HEK293T (cell line): ENCODE results near the gene RAB22A.
A peak's percentile ranks its signal among the peaks of the same experiment; 100 is the strongest.

ENCODE experiments used
- CTCF ChIA-PET: fragments of 350-600 bp; formaldehyde crosslinking; extraction: SDS; loops from one replicate; lab custom pipeline; 2021; ENCODE audit warnings: antibody characterized with exemption, inconsistent platforms; lab: Yijun Ruan, JAX
- POLR2A ChIA-PET: fragments of 350-600 bp; formaldehyde crosslinking; extraction: SDS; loops from one replicate; lab custom pipeline; 2020; ENCODE audit warnings: antibody characterized with exemption, inconsistent platforms; lab: Yijun Ruan, JAX
- DNase-seq: peaks from one replicate; pipeline ENCODE4 v3.0.0; 2012; ENCODE audit warnings: mixed read lengths; ENCODE audit errors: extremely low spot score
- ARNT ChIP-seq: fragments of 450-650 bp; IDR thresholded peaks from 2 replicates; pipeline ENCODE4 v1.6.1; 2017; ENCODE audit warnings: mild to moderate bottlenecking
- BHLHE40 ChIP-seq: fragments of 450-650 bp; IDR thresholded peaks from 2 replicates; pipeline ENCODE4 v1.6.1; 2016; ENCODE audit warnings: mild to moderate bottlenecking, moderate library complexity, borderline replicate concordance
- CTBP1 ChIP-seq: fragments of 450-650 bp; IDR thresholded peaks from 2 replicates; pipeline ENCODE4 v1.6.1; 2016; ENCODE audit warnings: borderline replicate concordance
- ELF4 ChIP-seq: fragments of 450-650 bp; IDR thresholded peaks from 2 replicates; pipeline ENCODE4 v1.6.1; 2017; ENCODE audit warnings: antibody characterized with exemption
- FOXA1 ChIP-seq: fragments of 450-650 bp; IDR thresholded peaks from 2 replicates; pipeline ENCODE4 v1.6.1; 2016; ENCODE audit warnings: mild to moderate bottlenecking
- FOXK2 ChIP-seq: fragments of 450-650 bp; IDR thresholded peaks from 2 replicates; pipeline ENCODE4 v1.6.1; 2016; ENCODE audit warnings: mild to moderate bottlenecking
- FOXM1 ChIP-seq: fragments of 450-650 bp; IDR thresholded peaks from 2 replicates; pipeline ENCODE4 v1.6.1; 2017; ENCODE audit warnings: mild to moderate bottlenecking, borderline replicate concordance
- HDGF ChIP-seq: fragments of 450-650 bp; IDR thresholded peaks from 2 replicates; pipeline ENCODE4 v1.6.1; 2017; ENCODE audit warnings: antibody characterized with exemption, borderline replicate concordance
- L3MBTL2 ChIP-seq: fragments of 450-650 bp; conservative IDR thresholded peaks from 2 replicates; pipeline ENCODE4 v1.6.1; 2016; ENCODE audit warnings: mild to moderate bottlenecking
- LEF1 ChIP-seq: fragments of 450-650 bp; IDR thresholded peaks from 2 replicates; pipeline ENCODE4 v1.6.1; 2017; ENCODE audit warnings: mild to moderate bottlenecking, borderline replicate concordance
- NFRKB ChIP-seq: fragments of 450-650 bp; IDR thresholded peaks from 2 replicates; pipeline ENCODE4 v1.6.1; 2016; ENCODE audit warnings: mild to moderate bottlenecking, moderate library complexity
- SP1 ChIP-seq: fragments of 450-650 bp; IDR thresholded peaks from 2 replicates; pipeline ENCODE4 v1.6.1; 2017
- SUZ12 ChIP-seq: fragments of 450-650 bp; IDR thresholded peaks from 2 replicates; pipeline ENCODE4 v1.6.1; 2016; ENCODE audit warnings: mild to moderate bottlenecking
- TARDBP ChIP-seq: fragments of 450-650 bp; IDR thresholded peaks from 2 replicates; pipeline ENCODE4 v1.6.1; 2016
- ZNF384 ChIP-seq: fragments of 450-650 bp; IDR thresholded peaks from 2 replicates; pipeline ENCODE4 v1.6.1; 2016
- TF ChIP-seq, protein P1 (sequence below): fragments of 450-650 bp; IDR thresholded peaks from 2 replicates; pipeline ENCODE4 v1.6.1; 2016

The RAB22A gene

DNA sequence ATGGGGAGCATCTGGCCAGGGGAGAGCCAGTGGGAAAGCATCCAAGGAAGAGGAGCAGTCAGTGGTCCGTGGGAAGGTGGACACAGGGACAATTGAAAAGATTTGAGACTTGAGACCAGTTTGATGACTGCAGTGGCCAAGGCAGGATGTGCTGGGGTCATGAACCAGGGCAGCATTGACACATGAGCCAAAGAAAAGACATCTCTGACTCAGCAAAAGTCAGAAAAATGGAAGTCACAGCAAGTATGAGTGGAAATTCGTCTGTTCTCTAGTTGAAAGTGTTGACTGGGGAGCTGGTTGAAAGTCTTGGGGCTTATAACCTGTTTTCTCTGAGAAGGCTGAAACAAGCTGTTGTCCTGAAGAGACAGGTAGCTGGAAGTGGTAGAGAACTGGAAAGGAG lies 31.3 kb downstream of the RAB22A start:
- DNase-seq = no peak
- POLR2A ChIA-PET = no interaction called here
- CTCF ChIA-PET = no interaction called here
- TF ChIP-seq ARNT (no peak), NFRKB (no peak), ZNF384 (no peak), SP1 (no peak), ELF4 (no peak), SUZ12 (no peak), TARDBP (no peak), L3MBTL2 (no peak), FOXM1 (no peak), LEF1 (no peak), FOXA1 (no peak), BHLHE40 (no peak), FOXK2 (no peak), HDGF (no peak), CTBP1 (no peak)
- TF ChIP-seq, protein P1, sequence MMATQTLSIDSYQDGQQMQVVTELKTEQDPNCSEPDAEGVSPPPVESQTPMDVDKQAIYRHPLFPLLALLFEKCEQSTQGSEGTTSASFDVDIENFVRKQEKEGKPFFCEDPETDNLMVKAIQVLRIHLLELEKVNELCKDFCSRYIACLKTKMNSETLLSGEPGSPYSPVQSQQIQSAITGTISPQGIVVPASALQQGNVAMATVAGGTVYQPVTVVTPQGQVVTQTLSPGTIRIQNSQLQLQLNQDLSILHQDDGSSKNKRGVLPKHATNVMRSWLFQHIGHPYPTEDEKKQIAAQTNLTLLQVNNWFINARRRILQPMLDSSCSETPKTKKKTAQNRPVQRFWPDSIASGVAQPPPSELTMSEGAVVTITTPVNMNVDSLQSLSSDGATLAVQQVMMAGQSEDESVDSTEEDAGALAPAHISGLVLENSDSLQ = no peak

DNA sequence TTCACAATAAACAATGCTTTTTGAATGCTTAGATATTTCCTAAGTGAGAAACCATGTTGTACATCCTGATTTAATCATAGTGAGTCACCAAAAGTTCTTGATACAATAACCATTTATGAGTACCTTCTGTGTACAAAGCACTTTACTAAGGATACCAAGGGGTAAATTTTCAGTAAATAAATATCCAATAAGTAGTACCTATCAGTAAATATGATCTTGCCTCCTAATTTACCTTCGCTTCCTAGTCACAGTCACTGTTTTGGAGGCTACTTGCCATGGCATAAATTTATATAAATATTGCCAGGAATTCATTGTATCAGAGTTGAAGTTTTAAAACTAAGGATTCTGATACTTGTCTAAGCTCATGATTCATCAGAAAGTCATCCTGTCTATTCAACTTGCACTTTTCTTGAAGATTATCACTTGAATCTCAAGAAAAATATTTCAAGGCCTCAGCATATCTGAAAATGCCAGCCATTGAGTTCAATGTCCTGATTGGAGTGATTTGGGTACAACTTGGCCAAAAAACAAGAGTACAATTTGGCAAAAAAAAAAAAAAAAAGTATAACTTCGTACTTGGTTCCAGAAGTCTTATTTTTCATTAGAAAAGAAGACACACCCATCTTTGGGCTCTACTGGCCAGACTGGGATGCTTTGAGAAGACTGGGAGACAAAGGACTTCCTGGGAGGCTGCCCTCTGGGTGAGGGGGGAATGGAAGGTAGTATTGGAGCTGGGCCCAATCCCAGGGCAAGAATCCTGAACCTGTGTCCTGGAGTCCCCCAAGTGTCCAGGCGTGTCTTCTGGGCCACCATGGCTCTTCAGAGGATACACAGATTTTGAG lies 32.8 kb downstream of the RAB22A start:
- no peak for TF ChIP-seq HDGF
- TF ChIP-seq, protein P1 = no peak
- TF ChIP-seq L3MBTL2 = no peak
- no peak for TF ChIP-seq SP1
- TF ChIP-seq FOXK2 = no peak
- no peak for TF ChIP-seq SUZ12
- TF ChIP-seq FOXM1 = no peak
- no peak for TF ChIP-seq TARDBP
- no peak for TF ChIP-seq ARNT
- TF ChIP-seq ELF4 = no peak
- TF ChIP-seq LEF1 = no peak
- TF ChIP-seq CTBP1 = no peak
- TF ChIP-seq NFRKB = no peak
- TF ChIP-seq BHLHE40 = no peak
- no peak for TF ChIP-seq ZNF384
- TF ChIP-seq FOXA1 = no peak
- CTCF ChIA-PET = no interaction called here
- no peak for DNase-seq
- POLR2A ChIA-PET = no interaction called here

GRCh38 chr20:58344741-58345140 lies 35.2 kb downstream of the RAB22A start:
- ChIA-PET CTCF (no interaction called here), POLR2A (no interaction called here)
- DNase-seq = no peak
- TF ChIP-seq ELF4 (no peak), BHLHE40 (no peak), NFRKB (no peak), HDGF (no peak), FOXK2 (no peak), ARNT (no peak), ZNF384 (no peak), FOXM1 (no peak), SUZ12 (no peak), FOXA1 (no peak)
- TF ChIP-seq, protein P1 = no peak

DNA sequence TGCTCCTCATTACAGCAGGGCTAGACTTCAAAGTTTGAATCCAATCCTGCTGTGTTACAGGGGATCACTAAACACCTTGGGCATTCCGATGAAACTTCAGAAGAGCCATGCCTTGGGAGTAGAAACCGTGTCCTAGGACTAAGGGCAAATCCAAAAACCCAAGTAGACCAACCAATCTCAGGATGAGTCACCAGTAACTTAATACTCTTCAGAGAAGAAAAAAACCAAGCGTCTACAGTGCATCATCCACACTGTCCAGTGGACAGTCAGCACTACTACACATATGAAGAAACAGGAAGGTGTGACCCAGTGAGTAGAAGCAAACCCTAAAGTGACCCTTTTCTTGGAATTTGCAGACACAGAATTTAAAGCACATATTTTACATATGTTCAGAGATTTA lies 40.1 kb downstream of the RAB22A start:
- ChIA-PET POLR2A (interaction anchor here (1.1 kb wide), 1 partner anchor 39 kb away, joined by 3 read pairs; the partner anchor contains the start of gene VAPB), CTCF (no interaction called here)
- DNase-seq = peak; percentile 14
- TF ChIP-seq FOXM1 (no peak), ARNT (no peak), NFRKB (no peak), FOXK2 (no peak), FOXA1 (no peak), SUZ12 (no peak), HDGF (no peak), SP1 (no peak)

DNA sequence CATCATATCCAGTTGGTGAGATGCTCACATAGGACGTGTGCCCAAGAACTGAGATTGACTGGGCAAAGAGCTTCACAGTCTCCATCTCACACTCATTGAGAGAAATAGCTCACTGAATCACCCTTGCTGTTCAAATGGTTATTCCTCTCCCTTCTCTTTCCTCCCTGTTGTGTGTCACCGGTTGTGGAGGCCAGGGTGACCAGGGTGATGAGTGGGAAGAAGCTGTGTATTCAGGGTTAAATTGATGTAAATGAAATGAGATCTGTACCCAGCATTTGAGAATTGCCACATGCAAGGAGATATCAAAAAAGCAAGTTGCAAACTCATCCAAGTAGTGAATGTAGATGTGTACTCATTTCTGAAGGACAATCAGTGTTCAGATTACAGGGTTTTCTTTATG lies 43.0 kb downstream of the RAB22A start:
- ChIA-PET POLR2A (no interaction called here), CTCF (no interaction called here)
- TF ChIP-seq ELF4 (no peak), LEF1 (no peak), L3MBTL2 (no peak)
- no peak for DNase-seq

DNA sequence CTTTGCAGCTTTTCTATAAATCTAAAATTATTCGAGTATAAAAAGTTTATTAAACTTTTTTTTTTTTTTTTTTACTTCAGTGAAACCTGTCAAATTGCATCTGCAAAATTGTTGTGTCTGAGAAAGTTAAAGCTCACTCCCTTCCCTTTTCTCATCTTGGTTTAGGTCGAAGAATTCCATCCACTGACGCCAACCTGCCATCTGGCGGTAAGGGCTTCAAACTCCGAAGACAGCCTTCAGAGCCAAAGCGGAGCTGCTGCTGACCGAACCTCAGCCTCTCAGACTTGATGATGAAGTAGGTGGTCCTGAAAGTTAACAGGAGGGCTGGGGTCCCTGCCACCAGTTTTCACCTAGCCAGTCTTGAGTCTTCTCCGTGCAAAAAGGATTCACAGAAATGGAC lies 49.9 kb downstream of the RAB22A start:
- DNase-seq = no peak
- TF ChIP-seq L3MBTL2 (no peak), TARDBP (no peak), CTBP1 (no peak), BHLHE40 (no peak), ZNF384 (no peak), FOXM1 (no peak), ELF4 (no peak), NFRKB (no peak), ARNT (no peak), LEF1 (no peak), HDGF (no peak), FOXK2 (no peak), SP1 (no peak), SUZ12 (no peak), FOXA1 (no peak)
- TF ChIP-seq, protein P1 = no peak
- ChIA-PET CTCF (no interaction called here), POLR2A (no interaction called here)
